Osteoblast (primary cell): ENCODE data around the gene CD164. TPM values are rescaled to one million over a fixed set of nuclear protein-coding genes. Genes with fewer than 3 reads are reported as not detected.
A peak's percentile ranks its signal among the peaks of the same experiment; 100 is the strongest.

Source experiments
- DNase-seq: peaks from one replicate; pipeline ENCODE4 v3.0.0; 2011; ENCODE audit warnings: low spot score, mixed read lengths; ENCODE audit not compliant: insufficient read length; ENCODE audit errors: missing footprints
- H2AFZ ChIP-seq: 2 replicates; pipeline ENCODE4 v1.6.0; 2011; ENCODE audit warnings: mild to moderate bottlenecking, low read length
- H3K27ac ChIP-seq: 2 replicates; pipeline ENCODE4 v1.5.1; 2011; ENCODE audit warnings: mild to moderate bottlenecking, low read depth, low read length, moderate library complexity
- H3K27me3 ChIP-seq: 2 replicates; pipeline ENCODE4 v1.6.0; 2012; ENCODE audit warnings: mild to moderate bottlenecking, control low read depth, inconsistent platforms, low read length, moderate library complexity; ENCODE audit not compliant: insufficient read depth
- H3K36me3 ChIP-seq: 2 replicates; pipeline ENCODE4 v1.5.1; 2011; ENCODE audit warnings: mild to moderate bottlenecking, low read length, control low read depth, moderate library complexity; ENCODE audit not compliant: insufficient read depth
- H3K4me1 ChIP-seq: 2 replicates; pipeline ENCODE4 v1.5.1; 2011; ENCODE audit warnings: mild to moderate bottlenecking, low read length, control low read depth, moderate library complexity; ENCODE audit not compliant: insufficient read depth
- H3K4me2 ChIP-seq: 2 replicates; pipeline ENCODE4 v1.6.0; 2011; ENCODE audit warnings: mild to moderate bottlenecking, low read length; ENCODE audit not compliant: insufficient read depth
- H3K4me3 ChIP-seq: fragments of 200-600 bp; sonication (generic); 3 replicates; pipeline ENCODE4 v1.5.1; 2012; ENCODE audit warnings: mild to moderate bottlenecking, low read length, inconsistent platforms; ENCODE audit not compliant: insufficient read depth
- H3K79me2 ChIP-seq: 2 replicates; pipeline ENCODE4 v1.6.0; 2012; ENCODE audit warnings: mild to moderate bottlenecking, low read length, control low read depth, inconsistent platforms; ENCODE audit not compliant: insufficient read depth
- H3K9me3 ChIP-seq: 2 replicates; pipeline ENCODE4 v1.5.1; 2011; ENCODE audit warnings: low read depth, low read length, control low read depth
- H4K20me1 ChIP-seq: 2 replicates; pipeline ENCODE4 v1.6.0; 2012; ENCODE audit warnings: mild to moderate bottlenecking, low read length, control low read depth; ENCODE audit not compliant: insufficient read depth
- total RNA-seq: library from RNA; depleted of rRNA; stranded (reverse); fragments of >200 nt; gene quantifications from 2 replicates; pipeline ENCODE4 v1.2.3, GENCODE V29; 2012
- TF ChIP-seq, protein P1 (sequence below): IDR thresholded peaks from 2 replicates; pipeline ENCODE4 v1.5.1; 2011; ENCODE audit warnings: mild to moderate bottlenecking, low read depth, low read length, moderate library complexity; ENCODE audit errors: extremely low read depth

The CD164 gene
- total RNA-seq, 1 donor = 211 TPM

DNA sequence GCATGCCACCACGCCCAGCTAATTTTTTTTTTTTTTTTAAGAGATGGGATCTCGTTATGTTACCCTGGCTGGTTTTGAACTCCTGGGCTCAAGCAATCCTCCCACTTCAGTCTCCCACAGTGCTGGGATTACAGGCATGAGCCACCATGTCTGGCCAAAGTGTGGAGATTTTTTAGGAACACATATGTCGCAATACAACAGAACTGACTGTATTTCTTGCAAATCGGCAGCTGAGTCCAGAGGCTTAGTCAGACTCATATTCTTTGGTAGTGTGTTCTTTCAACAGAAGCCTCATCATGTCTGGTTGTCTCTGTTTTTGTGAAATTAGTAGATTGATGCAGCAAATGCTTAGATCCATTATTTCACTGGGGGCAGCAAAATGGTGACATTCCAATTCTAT lies 23.9 kb upstream of the CD164 start:
- H4K20me1 ChIP-seq = no peaks in the 10 kb centered on the region
- no peak overlapping the region for H3K4me3 ChIP-seq
- no peak overlapping the region for H3K4me2 ChIP-seq
- no peak overlapping the region for H3K27ac ChIP-seq
- no peaks in the 10 kb centered on the region for H3K9me3 ChIP-seq
- no peak overlapping the region for H2AFZ ChIP-seq
- no peaks in the 10 kb centered on the region for H3K79me2 ChIP-seq
- H3K4me1 ChIP-seq = no peaks in the 10 kb centered on the region
- H3K27me3 ChIP-seq = no peaks in the 10 kb centered on the region
- no peak for DNase-seq
- TF ChIP-seq, protein P1, sequence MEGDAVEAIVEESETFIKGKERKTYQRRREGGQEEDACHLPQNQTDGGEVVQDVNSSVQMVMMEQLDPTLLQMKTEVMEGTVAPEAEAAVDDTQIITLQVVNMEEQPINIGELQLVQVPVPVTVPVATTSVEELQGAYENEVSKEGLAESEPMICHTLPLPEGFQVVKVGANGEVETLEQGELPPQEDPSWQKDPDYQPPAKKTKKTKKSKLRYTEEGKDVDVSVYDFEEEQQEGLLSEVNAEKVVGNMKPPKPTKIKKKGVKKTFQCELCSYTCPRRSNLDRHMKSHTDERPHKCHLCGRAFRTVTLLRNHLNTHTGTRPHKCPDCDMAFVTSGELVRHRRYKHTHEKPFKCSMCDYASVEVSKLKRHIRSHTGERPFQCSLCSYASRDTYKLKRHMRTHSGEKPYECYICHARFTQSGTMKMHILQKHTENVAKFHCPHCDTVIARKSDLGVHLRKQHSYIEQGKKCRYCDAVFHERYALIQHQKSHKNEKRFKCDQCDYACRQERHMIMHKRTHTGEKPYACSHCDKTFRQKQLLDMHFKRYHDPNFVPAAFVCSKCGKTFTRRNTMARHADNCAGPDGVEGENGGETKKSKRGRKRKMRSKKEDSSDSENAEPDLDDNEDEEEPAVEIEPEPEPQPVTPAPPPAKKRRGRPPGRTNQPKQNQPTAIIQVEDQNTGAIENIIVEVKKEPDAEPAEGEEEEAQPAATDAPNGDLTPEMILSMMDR = no peak
- H3K36me3 ChIP-seq = no peaks in the 10 kb centered on the region

DNA sequence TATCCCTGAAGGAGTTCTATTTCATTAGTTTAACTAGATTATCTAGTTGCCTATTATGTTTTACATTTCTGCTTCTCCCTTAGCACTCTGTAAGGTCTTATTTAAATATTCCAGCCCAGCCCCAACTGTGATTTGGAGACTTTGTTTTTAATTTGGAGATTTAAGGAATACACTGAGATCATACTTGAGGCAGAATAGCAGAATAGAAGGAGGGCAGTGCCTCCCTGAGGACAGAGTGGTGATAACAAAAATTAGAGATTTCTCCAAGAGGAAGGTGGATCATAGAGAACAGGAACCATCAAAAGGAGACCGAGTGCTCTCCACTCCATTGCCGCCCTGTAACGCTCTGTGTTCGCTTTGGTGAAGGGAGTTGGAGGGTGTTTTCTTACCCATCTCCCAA lies 14.8 kb upstream of the CD164 start:
- H4K20me1 ChIP-seq = no peaks in the 10 kb centered on the region
- H3K27me3 ChIP-seq = no peaks in the 10 kb centered on the region
- no peaks in the 10 kb centered on the region for H3K4me1 ChIP-seq
- no peak overlapping the region for H3K27ac ChIP-seq
- no peak overlapping the region for H2AFZ ChIP-seq
- no peaks in the 10 kb centered on the region for H3K9me3 ChIP-seq
- DNase-seq = peak; percentile 60
- TF ChIP-seq, protein P1 = peak; percentile 53
- no peaks in the 10 kb centered on the region for H3K36me3 ChIP-seq
- no peaks in the 10 kb centered on the region for H3K79me2 ChIP-seq
- no peak overlapping the region for H3K4me2 ChIP-seq
- no peak overlapping the region for H3K4me3 ChIP-seq

DNA sequence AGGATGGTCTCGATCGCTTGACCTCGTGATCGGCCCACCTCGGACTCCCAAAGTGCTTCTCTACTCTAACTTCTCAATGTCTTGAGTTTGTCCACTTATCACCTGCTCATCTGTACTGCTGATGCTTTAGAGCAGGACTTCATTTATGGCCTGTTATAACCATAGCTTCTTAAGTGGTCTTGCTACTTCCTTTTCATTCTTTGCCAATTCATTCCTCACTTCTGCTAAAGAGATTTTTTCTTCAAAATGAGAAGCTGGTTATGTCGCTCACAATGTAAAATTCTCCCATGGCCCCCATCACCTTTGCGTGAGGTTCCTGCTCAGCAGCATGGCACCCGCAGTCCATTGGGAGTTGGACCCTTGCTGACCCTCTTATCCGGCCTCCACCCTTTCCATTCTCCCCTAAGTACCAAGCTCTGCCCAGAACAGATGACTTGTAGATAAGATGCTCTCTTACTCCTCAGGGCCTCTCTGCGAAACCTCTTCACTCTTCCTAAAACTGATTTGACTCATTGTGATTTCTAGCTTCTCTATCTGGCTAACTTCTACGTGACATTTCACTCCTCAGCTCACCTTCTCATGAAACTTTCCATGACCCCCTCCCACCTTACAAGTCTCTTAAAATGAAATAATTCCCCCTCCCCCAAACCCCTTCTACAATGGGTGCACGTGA lies 13.9 kb upstream of the CD164 start:
- Histone ChIP-seq H3K4me3 (no peak overlapping the region), H2AFZ (no peak overlapping the region), H3K27me3 (no peaks in the 10 kb centered on the region), H4K20me1 (no peaks in the 10 kb centered on the region), H3K9me3 (no peaks in the 10 kb centered on the region), H3K27ac (no peak overlapping the region), H3K79me2 (no peaks in the 10 kb centered on the region), H3K36me3 (no peaks in the 10 kb centered on the region), H3K4me1 (no peaks in the 10 kb centered on the region), H3K4me2 (no peak overlapping the region)
- TF ChIP-seq, protein P1 = no peak
- DNase-seq = peak; percentile 60

DNA sequence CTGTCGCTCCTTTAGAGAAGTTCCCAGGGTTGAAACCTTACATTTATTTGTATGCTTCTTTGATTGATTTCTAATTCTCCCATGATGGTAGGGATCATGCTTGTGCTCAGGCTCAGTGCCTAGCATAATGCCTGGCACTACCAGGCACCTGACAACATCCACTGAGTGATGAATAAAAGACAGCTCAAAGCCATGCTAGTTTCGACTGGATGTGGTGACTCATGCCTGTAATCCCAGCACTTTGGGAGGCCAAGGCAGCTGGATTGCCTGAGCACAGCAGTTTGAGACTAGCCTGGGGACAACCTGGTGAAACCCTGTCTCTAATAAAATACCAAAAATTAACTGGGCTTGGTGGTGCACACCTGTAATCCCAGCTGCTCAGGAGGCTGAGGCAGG lies 11.6 kb upstream of the CD164 start:
- peak; percentile 68 for DNase-seq
- TF ChIP-seq, protein P1 = no peak
- Histone ChIP-seq H3K4me1 (peaks cover 3% of the 10 kb centered on the region), H3K27ac (no peak overlapping the region), H3K36me3 (no peaks in the 10 kb centered on the region), H3K4me3 (no peak overlapping the region), H4K20me1 (no peaks in the 10 kb centered on the region), H3K27me3 (no peaks in the 10 kb centered on the region), H3K79me2 (no peaks in the 10 kb centered on the region), H3K9me3 (no peaks in the 10 kb centered on the region), H3K4me2 (no peak overlapping the region), H2AFZ (no peak overlapping the region)
